ENCODE data around the gene ZBTB47.

Gene ZBTB47

DNA sequence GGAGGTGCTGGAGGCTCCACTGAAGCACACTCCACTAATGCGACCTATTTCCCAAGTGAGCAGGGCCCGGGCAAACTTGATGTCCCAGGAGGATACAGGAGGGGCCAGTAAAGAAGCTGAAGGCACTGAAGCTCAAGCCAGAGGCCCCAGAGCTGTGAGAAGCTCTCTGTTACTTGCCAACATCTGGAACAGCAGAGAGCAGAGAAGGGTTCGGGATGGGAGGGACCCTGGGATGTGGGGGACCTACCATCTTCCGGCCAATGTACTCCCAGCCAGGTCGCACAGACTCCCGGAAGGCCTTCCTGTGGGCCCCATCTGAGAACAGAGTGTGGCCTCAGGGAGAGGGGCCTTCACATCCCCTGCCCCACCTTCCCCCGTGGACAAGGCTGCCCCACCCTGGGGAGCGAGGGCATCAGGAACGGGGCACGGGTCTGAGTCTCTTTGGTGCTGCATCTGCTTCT lies 46.0 kb downstream of the ZBTB47 start:
- no peak for DNase-seq (ENCODE audit: low spot score)

DNA sequence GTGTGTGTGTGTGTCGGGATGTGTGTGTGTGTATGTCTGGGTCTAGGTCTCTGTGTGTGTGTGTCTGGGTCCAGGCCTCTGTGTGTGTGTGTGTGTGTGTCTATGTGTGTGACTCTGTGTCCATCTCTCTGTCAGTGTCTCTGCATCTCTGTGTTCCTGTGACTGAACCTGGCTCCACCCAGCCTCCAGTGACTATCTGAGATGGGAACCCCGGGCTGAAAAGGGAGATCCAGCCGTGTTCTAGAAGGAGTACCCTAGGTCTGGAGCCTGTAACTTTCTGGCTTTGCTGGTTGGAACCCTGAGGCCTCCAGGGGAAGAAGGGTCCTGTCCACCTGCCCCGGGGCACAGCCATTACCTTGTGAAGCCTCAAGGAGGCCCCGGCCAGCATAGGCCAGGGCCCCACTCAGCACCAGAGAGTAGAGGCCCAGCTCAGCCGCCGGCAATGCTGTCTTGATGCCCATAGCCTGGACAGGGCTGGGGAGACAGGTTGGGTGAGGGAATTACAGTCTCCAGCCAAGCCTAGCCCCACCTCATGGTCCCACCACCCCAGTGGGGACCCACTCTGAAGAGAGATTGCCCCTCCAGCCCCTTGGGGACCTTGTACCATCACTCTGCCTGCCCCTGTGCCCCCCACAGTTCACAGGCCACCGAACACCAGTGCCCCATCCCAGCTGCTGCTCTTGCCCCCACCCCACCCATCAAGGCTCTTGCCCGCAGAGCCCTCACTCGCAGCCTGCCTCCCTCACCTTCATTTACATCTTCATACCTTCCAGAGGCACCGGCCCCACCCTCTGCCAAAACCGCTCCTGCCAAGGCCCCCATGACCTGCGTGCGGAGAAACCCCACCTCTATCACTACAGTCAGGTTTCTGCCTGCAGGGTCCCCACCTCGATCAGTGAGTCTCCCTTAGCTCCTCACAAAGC lies 47.1 kb downstream of the ZBTB47 start:
- no peak for DNase-seq (ENCODE audit: low spot score)

DNA sequence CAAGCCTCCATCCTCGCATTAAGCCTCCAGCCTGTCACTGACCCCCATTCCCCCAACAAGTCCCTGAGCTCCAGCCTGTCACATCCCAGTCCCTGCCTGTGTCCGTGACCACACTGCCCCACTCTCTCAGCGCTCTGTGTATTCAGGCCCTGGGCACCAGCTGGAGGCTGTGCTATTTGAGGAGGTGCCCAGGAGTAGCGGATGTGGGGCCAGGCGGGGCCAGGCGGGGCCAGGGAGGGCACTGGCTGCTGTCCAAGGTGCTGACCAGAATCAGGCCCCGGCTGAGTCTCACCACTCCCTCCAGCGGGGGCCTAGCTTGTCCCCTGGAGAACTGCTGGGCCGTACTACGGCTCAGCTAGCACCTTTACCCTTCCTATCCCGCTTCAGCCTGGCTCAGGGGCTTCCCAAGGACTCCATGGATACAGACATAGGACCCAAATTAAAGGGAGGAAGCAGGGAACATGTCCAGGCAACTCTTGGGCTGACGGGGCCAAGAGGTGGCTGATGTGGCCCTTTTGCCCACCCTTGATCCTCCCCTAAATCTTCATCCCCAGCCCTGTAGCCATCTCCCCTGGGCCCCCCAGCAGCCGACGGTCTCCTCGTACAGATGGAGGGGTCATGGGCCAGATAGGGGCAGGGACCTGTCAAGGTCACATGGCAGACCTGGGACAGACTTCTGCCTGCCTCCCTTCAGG lies 48.0 kb downstream of the ZBTB47 start:
- DNase-seq (ENCODE audit: low spot score) = peak; percentile 95

DNA sequence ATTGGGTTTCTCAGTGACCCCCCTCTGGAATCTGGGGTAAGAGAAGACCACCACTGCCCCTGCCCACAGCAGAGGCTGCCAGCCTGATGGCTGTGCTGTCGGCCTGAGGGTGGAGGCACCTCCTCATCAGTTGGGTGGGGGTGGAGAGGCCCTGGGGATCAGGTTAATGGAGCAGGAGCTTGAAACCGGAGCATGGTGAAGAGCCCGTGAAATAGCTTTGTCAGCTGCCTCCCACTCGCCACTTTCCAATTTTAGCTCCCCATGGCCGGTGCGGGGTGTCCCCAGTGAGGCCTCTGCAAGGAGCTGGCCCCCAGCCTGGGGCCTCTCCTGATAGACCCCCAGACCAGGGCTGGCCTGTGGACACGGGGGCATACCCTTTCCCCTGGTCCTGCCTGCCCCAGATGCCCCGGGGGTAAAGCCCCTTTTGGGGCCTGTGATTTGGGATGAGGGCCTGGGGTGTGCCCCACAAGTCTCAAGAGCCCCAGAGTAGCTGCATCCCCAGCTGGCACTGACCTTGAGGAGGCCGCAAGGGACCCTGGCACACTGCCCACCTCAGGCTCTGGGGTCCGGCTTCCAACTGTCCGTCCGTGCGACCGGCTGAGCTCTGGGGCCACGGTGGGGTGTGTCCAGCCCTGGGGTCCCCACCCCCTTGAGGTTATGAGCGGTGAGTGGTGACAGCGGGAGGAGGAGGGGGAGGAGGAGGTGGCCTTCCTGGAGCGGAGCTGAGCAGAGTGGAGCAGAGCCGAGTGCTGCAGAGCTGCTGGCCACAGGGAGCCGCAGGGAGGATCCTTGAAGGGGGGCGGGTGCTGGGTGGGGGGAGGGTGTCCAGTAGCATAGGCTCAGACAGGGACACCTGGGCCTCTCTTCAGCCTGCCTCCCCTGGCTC lies 48.8 kb downstream of the ZBTB47 start, which contains the start of gene HHATL:
TSS of gene HHATL (minus strand) at position 733 of the 886 bp plus-strand sequence. CDS start 1,972 bp downstream, outside the sequence.
- DNase-seq (ENCODE audit: low spot score) = peak; percentile 83

DNA sequence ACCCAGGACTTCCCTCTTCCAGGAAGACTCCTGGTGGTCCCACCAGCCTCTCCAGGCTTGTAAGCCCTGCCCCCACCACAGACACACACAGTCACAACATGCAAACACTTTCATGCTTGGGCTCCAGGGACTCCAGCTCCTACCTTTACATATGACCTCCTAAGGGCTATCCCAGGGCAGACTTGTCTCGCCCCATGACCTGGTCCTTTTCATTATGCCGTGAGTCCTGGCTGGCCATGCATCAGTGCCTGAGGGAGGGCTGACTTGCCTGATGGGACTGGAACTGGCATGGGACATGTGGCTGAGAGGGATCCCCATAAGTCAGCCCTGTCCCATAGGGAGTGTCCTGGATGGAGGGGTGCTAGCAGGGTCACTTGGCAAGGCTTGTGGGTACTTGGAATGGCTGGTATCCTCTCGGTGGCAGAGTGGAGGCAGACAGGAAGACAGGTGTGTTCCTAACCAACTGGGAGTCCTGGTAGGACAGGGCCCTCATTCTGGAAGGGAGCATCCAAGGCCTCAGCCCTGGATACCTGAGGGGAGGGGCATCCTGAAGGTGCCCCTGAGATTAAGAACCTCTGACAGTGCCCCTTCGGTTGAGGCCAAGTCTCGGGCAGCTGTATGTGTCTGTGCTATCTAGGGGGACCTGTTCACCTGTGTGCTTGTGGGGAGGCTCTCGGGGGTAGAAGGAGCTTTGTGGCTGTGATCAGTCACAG lies 49.6 kb downstream of the ZBTB47 start:
- DNase-seq (ENCODE audit: low spot score) = no peak

DNA sequence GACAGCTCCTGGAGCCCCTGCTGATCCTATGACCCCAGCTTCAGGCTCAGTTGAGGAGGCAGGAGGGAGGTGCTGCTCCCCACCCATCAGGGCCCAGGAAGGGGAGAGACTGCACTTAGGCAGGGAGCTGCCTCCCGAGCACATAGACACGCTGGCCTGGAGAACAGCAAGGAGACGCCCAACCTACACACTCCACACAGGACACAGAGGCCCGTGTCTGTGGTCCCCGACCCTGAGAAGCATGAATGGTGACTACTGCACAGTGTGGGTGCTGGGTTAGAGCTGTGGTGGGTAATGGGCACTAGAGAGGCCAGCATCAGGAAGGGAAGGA lies 50.2 kb downstream of the ZBTB47 start:
- DNase-seq (ENCODE audit: low spot score) = no peak

DNA sequence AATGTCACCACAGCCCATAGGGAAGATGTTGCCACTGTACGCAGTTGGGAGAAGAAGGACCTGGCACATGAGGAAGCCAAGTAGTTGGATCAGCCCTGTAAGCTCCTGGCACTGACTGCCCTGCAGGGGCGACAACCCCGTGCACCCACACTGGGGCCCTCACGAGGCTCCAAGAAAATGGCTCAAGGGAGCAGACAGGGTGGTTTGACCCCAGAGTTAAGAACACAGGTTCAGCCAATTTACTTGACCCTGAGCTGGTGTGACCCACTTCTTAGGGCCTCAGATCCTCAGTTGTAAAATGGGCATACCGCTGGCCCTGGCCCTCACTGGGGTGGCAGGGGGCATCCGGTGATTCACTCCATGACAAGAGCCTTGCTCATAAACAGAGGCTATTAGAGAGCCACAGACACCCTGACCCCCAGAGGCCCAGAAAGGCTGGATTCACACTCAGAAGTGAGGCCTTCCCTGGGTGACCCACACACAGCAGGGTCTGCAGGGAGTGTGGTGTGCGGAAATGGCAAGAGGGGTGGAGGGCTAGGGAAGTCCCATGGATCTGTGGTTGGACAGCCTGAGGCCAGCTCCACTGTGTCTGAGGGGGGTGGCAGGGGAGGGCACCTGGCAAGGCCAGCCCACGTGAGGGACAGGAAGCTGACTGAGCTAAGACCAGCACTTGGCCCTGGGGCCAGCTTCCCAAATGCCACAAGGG lies 50.8 kb downstream of the ZBTB47 start:
- DNase-seq (ENCODE audit: low spot score) = no peak

DNA sequence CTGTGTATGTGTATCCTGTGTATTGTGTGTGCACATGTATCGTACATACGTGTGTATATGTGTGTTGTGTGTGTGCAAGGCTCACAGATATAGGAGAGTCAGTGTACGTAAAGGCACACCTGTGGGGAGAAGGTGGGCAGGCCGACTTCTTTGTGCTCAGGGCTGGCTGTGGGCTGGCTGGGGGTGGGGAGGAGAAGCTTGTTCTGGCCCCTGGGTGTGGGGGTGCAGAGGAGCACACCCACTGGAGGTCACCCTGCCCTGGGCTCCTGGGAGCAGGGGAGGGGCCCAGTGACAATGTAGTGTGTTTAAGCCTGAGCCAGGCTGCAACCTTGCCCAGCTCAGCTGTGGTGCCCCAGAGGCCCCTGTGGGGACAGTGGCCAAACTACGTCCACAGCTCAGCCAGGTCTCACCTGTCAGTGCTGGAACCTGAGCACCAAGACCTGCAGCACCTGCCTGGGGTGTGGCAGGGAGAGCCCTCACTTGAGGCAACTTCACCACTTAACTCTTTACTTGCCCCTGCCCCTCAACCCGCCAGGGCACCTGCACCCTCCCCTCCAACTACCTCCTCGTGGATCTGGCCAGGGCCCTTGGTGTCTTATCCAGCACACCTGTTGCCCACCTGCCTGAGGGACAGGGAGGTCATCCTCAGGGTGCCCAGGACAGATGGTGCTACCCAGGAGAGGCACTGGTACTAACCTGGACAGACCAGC lies 51.7 kb downstream of the ZBTB47 start:
- no peak for DNase-seq (ENCODE audit: low spot score)

DNA sequence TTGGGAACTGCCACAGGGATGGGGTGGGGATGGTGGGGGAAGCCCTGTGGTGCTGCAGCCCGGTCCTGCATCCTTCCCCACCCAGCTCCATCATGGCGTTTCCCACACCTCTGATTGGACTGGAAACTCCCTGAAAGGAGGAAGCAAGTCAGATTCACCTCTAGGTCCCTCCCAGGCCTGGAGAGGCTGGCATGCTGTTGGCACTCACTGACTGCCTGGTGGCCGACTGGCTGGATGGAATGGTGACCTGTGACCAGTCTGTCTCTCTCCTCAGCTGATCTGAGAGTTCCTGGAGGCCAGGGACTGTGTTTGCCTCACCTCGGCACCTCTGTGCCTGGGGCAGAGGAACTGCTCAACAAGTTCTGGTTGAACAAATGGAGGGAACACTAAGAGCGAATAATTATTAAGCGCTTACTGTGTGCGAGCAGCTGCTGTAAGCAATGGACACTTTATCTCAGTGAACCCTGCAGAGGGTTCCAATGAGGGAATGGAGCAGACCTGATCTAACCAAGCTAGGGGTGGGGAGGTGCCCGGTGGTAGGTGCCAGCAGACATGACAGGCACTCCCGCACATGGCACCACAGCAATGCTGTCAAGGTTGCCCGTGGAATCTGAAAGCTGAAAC lies 52.6 kb downstream of the ZBTB47 start:
- no peak for DNase-seq (ENCODE audit: low spot score)

DNA sequence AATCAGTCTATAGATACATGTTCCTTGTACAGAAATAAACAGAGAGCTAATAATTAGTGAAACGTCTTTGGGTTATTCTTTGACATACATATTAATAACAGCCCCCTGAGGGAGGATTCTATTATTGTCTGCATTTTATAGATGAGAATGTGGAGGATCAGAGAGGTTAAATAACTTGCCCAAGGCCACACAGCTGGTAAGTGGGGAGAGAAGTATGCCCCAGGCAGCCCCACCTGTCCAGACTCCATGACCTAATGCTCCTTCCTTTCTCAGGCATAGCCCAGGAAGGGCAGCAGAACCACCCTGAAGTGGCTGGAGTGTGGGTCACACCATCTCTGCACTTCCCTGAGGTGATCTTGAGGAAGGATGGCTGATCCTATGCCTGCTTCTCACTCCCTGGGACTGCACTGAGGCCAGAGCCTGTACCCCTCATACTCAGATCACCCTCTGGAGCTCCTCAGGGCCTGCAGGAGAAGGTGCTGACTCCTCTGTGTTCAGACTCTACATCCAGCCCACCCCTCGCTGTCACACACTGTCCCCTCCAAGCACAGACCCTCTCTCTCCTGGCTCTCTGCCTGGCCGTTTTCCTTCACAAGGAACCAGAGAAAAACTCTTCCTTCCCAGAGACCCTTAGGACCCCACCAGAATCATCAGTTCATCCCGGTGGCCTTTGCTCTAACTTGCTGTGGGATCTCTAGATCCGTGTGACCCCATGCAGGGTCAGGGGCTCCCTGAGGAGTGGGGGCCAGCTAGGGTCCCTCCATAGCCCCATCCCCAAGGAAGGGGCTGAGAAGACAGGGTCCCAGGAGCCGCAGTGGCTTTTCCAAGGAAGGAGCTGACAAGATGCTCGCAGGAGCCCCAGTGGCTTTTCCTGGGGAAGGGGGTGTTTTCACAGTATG lies 53.5 kb downstream of the ZBTB47 start:
- DNase-seq (ENCODE audit: low spot score) = no peak

DNA sequence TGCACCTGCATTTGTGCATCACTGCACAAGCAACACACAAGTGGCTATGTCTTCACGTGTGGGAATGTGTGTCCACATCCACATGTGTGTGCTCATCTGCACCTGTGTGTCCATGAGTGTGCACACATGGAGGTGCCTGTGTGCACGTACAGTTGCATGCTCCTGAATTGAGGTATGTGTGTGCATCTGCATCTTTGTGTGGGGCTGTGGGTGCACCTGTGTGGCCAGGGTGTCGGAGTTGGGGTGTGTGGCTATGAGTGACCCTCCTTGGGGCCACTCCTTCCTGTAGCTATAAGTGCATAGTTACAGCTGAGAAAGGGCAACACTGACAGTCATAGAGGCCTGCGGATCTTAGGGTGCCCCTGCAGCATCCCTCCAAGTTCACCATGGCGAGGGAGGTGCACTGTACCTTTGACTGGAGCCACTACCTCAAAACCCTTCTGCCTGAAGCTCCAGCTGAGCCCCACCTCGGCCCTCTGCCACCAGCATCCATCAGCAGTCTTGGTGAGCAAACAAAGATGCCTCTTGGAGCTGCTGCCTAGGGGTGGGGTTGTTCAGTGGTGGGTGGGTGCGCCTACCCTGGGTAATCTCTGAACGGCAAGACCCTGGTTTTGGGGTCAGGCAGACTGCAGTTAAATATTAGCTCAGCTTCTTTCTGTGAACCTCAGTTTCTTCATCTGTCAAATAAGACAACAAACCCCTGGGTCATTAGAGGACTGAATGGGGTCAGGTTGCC lies 54.3 kb downstream of the ZBTB47 start:
- DNase-seq (ENCODE audit: low spot score) = no peak

DNA sequence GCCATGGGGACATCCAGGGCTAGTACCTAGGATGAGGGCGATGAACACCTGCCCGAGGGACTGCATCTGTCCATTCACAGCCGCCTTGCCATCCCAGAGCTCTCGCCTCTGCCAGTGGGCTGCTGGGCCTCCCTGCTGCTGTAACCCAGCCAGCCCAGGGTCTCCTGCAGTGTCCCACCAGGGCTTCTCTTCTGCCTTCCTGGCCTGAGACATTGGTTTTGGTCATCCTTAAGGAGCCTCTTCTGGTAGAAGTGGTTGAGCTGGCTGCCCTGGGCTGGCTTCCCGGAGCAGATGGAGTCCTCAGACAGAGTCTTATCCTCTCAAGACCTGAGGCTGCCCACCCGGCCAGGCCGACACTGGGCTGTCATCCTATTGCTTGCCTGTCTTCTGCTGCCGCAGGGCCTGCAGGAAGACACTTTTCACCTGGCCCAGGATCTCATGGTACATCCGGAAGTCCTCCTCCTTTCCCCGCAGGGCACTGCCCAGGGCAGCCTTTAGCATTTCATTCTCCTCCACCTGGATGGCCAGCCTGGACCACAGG lies 55.2 kb downstream of the ZBTB47 start:
- no peak for DNase-seq (ENCODE audit: low spot score)

DNA sequence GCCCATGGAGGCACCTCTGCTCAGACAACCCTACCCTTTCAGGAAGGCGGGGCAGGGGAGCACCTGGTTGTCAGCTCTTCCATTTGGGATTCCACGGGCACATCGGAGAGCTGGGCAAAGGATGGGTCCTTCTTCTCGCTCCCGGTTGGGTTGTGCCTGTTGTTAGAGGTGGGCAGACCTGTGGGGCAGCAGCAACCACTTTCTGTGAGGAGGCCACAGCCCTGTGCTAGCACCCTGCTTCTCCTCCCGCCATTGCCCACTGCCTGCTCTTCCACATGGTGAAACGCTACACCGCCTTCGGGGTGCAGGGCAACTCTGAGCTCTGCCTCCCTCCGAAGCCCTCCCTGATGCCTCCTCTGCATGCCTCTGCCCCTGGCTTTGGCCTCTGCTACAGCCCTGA lies 56.1 kb downstream of the ZBTB47 start:
- no peak for DNase-seq (ENCODE audit: low spot score)

DNA sequence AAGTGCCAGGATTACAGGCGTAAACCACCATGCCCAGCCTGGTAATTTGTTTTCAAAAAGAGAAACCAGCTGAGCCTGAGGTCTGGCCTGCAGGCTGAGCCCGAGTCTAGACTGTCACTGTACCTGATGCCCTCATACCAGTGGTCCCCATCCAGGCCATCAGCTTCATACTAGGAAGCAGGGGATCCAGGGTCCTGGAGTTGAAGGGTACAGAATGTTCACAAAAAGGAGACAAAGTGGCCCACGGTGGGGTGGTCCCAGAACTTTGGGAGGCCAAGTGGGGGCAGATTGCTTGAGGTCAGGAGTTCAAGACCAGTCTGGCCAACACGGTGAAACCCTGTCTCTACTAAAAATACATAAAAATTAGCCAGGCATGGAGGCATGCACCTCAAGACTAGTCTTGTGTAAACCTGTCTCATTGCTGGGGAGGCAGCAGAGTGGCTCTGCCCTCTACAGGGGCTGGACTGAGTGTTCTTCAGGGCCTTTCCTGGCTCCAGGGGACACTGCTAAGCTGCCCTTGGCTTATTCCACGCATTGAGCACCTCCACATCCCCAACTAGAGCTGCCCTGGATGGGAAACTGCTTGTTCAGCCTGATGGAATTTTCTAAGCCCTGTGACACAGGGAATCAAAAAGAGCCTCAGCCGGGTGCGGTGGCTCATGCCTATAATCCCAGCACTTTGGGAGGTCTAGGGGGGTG lies 57.0 kb downstream of the ZBTB47 start:
- DNase-seq (ENCODE audit: low spot score) = no peak

DNA sequence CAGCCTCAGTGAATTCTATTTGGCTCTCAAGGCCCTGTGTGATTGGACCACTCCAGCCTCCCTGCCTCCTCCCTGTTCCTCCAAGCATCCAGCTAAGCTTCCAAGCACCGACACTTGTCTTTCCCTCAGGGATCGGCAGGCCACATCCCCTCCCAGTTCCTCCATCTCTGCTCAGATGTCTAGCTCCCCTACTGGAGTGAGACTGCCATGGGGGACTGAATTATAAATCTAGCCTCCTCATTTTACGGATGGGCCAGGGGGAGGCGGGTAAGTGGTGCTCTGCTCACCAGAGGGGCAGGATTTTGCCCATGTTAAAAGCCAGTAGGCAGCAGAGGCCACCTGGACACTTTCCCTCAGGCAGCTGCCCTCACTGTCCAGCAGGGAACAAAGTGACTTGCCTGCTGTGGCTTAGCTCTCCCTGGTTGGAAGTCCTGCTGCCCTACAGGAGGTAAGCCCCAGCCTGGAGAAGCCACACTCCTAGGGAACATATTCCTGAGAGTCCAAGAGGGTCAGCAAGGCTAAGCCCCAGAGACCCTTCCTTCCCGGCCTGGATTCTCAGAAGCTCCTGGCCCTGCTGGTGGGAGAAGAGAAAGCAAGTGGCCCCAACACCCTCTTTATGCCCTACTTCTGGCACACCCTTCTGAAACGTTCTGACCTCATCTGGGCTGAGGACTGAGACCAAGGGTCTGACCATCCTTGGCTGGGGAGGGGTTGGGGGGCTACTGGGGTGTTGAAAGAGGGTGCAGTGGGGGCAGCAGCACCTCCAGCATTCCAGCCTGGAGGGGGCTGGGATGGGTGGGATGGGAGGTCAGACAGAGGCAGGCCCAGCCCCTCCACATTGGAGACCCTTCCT lies 58.2 kb downstream of the ZBTB47 start:
- no peak for DNase-seq (ENCODE audit: low spot score)

DNA sequence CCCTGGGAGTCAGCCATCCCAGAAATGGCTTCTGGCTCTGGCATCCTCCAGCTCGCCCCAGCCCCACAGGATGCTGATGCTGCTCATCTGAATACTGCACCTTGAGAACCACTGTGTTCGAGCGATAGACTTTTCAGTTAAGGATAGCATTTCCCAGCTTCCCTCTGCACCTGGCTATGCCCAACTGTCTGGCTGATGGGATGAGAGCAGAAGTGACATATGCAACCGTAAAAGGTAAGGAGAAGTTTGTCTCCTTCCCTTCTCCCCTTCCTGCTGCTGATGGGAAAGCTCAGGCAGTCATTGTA lies 58.8 kb downstream of the ZBTB47 start:
- no peak for DNase-seq (ENCODE audit: low spot score)

Data from globus pallidus (tissue), 1 donor.